Astrocyte (in vitro differentiated cells and primary cell): ENCODE results near the gene OR6S1. TPM values are rescaled to one million over a fixed set of nuclear protein-coding genes. Genes with fewer than 3 reads are reported as not detected.
A peak's percentile ranks its signal among the peaks of the same experiment; 100 is the strongest.

ENCODE experiments used
- DNase-seq: peaks from one replicate; pipeline ENCODE4 v3.0.0-alpha.2; 2010; ENCODE audit warnings: low read depth
- FAIRE-seq: peaks from 2 replicates; lab custom pipeline; 2011; peaks lifted over from hg19 to GRCh38; lab: Jason Lieb, UNC
- H2AFZ ChIP-seq: 2 replicates; pipeline ENCODE4 v1.6.0; 2012; ENCODE audit warnings: low read depth, low read length, inconsistent platforms
- H3K27ac ChIP-seq: 2 replicates; pipeline ENCODE4 v1.5.1; 2011; ENCODE audit warnings: low read depth, low read length, inconsistent platforms
- H3K27me3 ChIP-seq: 2 replicates; pipeline ENCODE4 v1.6.0; 2011; ENCODE audit warnings: low read length, inconsistent platforms; ENCODE audit not compliant: insufficient read depth
- H3K36me3 ChIP-seq: 2 replicates; pipeline ENCODE4 v1.5.1; 2011; ENCODE audit warnings: low read length, inconsistent platforms; ENCODE audit not compliant: insufficient read depth
- H3K4me1 ChIP-seq: 2 replicates; pipeline ENCODE4 v1.5.1; 2011; ENCODE audit warnings: low read length, inconsistent platforms; ENCODE audit not compliant: insufficient read depth
- H3K4me2 ChIP-seq: 2 replicates; pipeline ENCODE4 v1.6.0; 2012; ENCODE audit warnings: low read length, inconsistent platforms
- H3K4me3 ChIP-seq: 2 replicates; pipeline ENCODE4 v1.5.1; 2011; ENCODE audit warnings: low read depth, mild to moderate bottlenecking, low read length, inconsistent platforms; ENCODE audit not compliant: insufficient read depth
- H3K79me2 ChIP-seq: 2 replicates; pipeline ENCODE4 v1.6.0; 2012; ENCODE audit warnings: mild to moderate bottlenecking, low read length, inconsistent platforms; ENCODE audit not compliant: insufficient read depth
- H3K9ac ChIP-seq: 2 replicates; pipeline ENCODE4 v1.6.0; 2012; ENCODE audit warnings: mild to moderate bottlenecking, low read length, inconsistent platforms
- H3K9me3 ChIP-seq: 2 replicates; pipeline ENCODE4 v1.5.1; 2012; ENCODE audit warnings: low read depth, mild to moderate bottlenecking, low read length, inconsistent platforms; ENCODE audit not compliant: insufficient read depth
- H4K20me1 ChIP-seq: 2 replicates; pipeline ENCODE4 v1.6.0; 2012; ENCODE audit warnings: low read length, inconsistent platforms; ENCODE audit not compliant: insufficient read depth
- H3K27ac Mint-ChIP-seq: one replicate; pipeline ENCODE4 v1.8.0; 2021; ENCODE audit warnings: mild to moderate bottlenecking, mixed read lengths; ENCODE audit not compliant: unreplicated experiment
- H3K27me3 Mint-ChIP-seq: one replicate; pipeline ENCODE4 v1.8.0; 2021; ENCODE audit warnings: low read depth, mixed read lengths; ENCODE audit not compliant: unreplicated experiment
- H3K36me3 Mint-ChIP-seq: one replicate; pipeline ENCODE4 v1.8.0; 2021; ENCODE audit warnings: low read depth, mixed read lengths; ENCODE audit not compliant: unreplicated experiment
- H3K4me1 Mint-ChIP-seq: one replicate; pipeline ENCODE4 v1.8.0; 2021; ENCODE audit warnings: low read depth, mixed read lengths; ENCODE audit not compliant: unreplicated experiment
- H3K4me3 Mint-ChIP-seq: one replicate; pipeline ENCODE4 v1.8.0; 2021; ENCODE audit warnings: mild to moderate bottlenecking, moderate library complexity, mixed read lengths; ENCODE audit not compliant: unreplicated experiment
- H3K9me3 Mint-ChIP-seq: one replicate; pipeline ENCODE4 v1.8.0; 2021; ENCODE audit warnings: mild to moderate bottlenecking, mixed read lengths; ENCODE audit not compliant: unreplicated experiment
- CTCF ChIP-seq: IDR thresholded peaks from 2 replicates; pipeline ENCODE4 v1.5.1; 2011; ENCODE audit warnings: low read depth, mild to moderate bottlenecking, inconsistent platforms, low read length, moderate library complexity; ENCODE audit not compliant: insufficient read depth
- EZH2 ChIP-seq: IDR thresholded peaks from 2 replicates; pipeline ENCODE4 v1.6.1; 2012; ENCODE audit warnings: mild to moderate bottlenecking, low read length, inconsistent platforms; ENCODE audit not compliant: insufficient read depth
- total RNA-seq: library from RNA; stranded (reverse); gene quantifications from 2 replicates; pipeline ENCODE4 v1.2.1, GENCODE V29; 2021

Gene OR6S1
- total RNA-seq, 1 donor from 2014 or later: not detected

- Histone ChIP-seq H3K27ac (peak within 1 kb of the TSS; percentile 98), H3K36me3 (no peaks in the 10 kb centered on the region), H3K4me1 (peaks cover 15% of the 10 kb centered on the region), H3K4me2 (peak within 1 kb of the TSS; percentile 92), H3K4me3 (peak within 1 kb of the TSS; percentile 92), H3K27me3 (no peaks in the 10 kb centered on the region), H4K20me1 (no peaks in the 10 kb centered on the region), H3K9ac (peak within 1 kb of the TSS; percentile 97), H3K9me3 (no peaks in the 10 kb centered on the region), H2AFZ (peak within 1 kb of the TSS; percentile 96), H3K79me2 (no peaks in the 10 kb centered on the region)
- FAIRE-seq (no peak), DNase-seq (peak; percentile 87)
- Mint-ChIP-seq H3K36me3 (no peaks in the 10 kb centered on the region), H3K27me3 (no peaks in the 10 kb centered on the region), H3K9me3 (no peaks in the 10 kb centered on the region), H3K27ac (peak within 1 kb of the TSS; percentile 64), H3K4me3 (no peak within 1 kb of the TSS), H3K4me1 (peaks cover 9% of the 10 kb centered on the region)
- TF ChIP-seq CTCF (no peak), EZH2 (no peak)
Measured at GRCh38 chr14:20683891-20684661, 42.6 kb upstream of the OR6S1 start, which contains the start of gene RNASE4. Gene RNASE4, plus strand, starts transcription at chr14:20684560. Its CDS starts 14,812 bp downstream, at chr14:20699372.

DNA sequence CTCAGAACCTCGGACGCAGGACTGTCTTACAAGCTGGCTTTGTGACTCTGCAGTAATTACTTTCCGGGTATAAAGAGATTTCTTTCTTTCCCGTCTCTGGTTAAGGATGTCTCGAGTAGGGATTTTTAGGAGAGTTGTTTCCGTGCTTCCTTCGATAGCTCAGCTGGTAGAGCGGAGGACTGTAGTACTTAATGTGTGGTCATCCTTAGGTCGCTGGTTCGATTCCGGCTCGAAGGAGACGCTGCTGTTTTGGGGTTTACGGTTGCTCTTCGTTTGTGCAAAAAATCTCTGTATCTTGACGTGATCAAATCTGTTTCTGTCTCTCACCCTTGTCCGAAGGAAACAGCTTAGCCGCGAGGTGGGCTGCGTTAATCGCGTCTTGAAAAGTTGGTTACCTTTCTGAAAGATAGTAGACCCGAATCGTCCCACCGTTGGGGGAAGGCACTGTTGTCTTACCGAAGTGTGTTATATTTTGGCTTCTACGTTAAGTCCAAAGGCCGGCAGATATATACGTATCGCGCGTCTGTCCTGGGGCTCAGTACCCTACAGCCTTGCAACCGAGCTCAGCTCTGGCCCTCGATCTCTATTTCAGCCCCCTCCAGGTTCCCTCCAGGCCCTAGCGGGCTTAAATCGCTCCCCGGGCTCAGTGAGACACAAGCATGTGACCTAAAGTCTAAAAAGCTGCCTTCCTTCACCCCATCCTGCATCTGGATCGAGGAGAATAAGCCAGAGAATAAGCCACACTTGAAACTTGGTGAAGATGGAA, 41.8 kb upstream of the OR6S1 start:
- DNase-seq (peak; percentile 82), FAIRE-seq (no peak)
- peak overlapping the region; percentile 92 for H3K4me3 ChIP-seq
- H3K27ac ChIP-seq: peak overlapping the region; percentile 98
- no peaks in the 10 kb centered on the region for H3K79me2 ChIP-seq
- H3K9me3 ChIP-seq: no peaks in the 10 kb centered on the region
- Mint-ChIP-seq H3K27me3 (no peaks in the 10 kb centered on the region), H3K36me3 (no peaks in the 10 kb centered on the region), H3K4me1 (peaks cover 9% of the 10 kb centered on the region), H3K4me3 (no peak overlapping the region), H3K9me3 (no peaks in the 10 kb centered on the region), H3K27ac (no peak overlapping the region)
- no peaks in the 10 kb centered on the region for H3K27me3 ChIP-seq
- H3K4me2 ChIP-seq: peak overlapping the region; percentile 92
- TF ChIP-seq EZH2 (no peak), CTCF (no peak)
- peaks cover 15% of the 10 kb centered on the region for H3K4me1 ChIP-seq
- peak overlapping the region; percentile 90 for H2AFZ ChIP-seq
- peak overlapping the region; percentile 97 for H3K9ac ChIP-seq
- no peaks in the 10 kb centered on the region for H4K20me1 ChIP-seq
- H3K36me3 ChIP-seq: no peaks in the 10 kb centered on the region
